OCI-LY7 (cell line): ENCODE measurements around the gene APOF.

ENCODE experiments used
- CTCF ChIP-seq: fragments of 200-600 bp; sonication (generic); conservative IDR thresholded peaks from 2 replicates; pipeline ENCODE4 v1.5.1; 2014; ENCODE audit warnings: mild to moderate bottlenecking, antibody characterized with exemption, low read length, moderate library complexity, mixed read lengths
- EZH2phosphoT487 ChIP-seq: fragments of 200-600 bp; sonication (generic); IDR thresholded peaks from 2 replicates; pipeline ENCODE4 v1.6.1; 2018; ENCODE audit warnings: low read depth, borderline replicate concordance, mild to moderate bottlenecking, mixed run types, antibody characterized with exemption, low read length, moderate library complexity, mixed read lengths

DNA sequence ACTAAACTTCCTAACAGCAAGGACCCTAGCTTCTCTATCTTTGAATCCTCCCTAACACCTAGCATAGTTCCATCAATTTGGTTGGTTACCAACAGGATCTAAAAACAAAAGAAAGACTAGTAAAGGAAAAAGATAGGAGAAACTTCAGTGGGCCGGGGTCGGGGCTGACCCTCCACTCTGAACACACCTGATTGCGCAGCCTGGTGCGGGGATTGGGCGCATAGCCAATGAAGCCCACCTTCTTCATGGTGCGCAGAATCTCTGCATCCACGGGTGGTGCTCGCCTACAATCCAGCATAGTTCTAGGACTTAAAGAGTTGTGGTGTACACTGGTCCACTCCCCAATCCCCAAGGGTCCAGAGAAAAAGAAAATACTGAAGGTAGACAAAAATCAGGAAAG is 36.5 kb downstream of the APOF start:
- no peak for TF ChIP-seq CTCF
- TF ChIP-seq EZH2phosphoT487, result no peak
